K562 (cell line): Measurements from ENCODE around the gene MARCKS. TPM values are rescaled to one million over a fixed set of nuclear protein-coding genes. Genes with fewer than 3 reads are reported as not detected.

ENCODE experiments used
- ATAC-seq: fragments of 200-7000 bp; cut with Tn5 transposase; 3 replicates; pipeline ENCODE4 v1.9.1; 2020; ENCODE audit warnings: moderate library complexity
- BruUV-seq: library from RNA; stranded (reverse); fragments of 400-500 nt; replicated peaks from 2 replicates; lab custom pipeline; 2021; lab: Mats Ljungman, UMichigan
- CTCF ChIA-PET: fragments of 300-600 bp; formaldehyde crosslinking; extraction: SDS; loops from one replicate; lab custom pipeline; 2021; ENCODE audit warnings: low intra/inter-chr PET ratio; lab: Yijun Ruan, JAX
- POLR2A ChIA-PET: fragments of 300-600, 350-650 bp; sonication (Branson Sonifier 250); formaldehyde crosslinking; extraction: SDS; loops from one replicate; lab custom pipeline; 2021; ENCODE audit warnings: antibody characterized with exemption, inconsistent platforms; lab: Yijun Ruan, JAX
- DNase-seq, 4 experiments: peaks; one replicate each; pipeline versions ENCODE4 v3.0.0 to v3.0.0-alpha.2; 2011 to 2018; ENCODE audit warnings: low spot score in 3 of 4, mixed read lengths in 3 of 4; ENCODE audit errors: extremely low read depth in 1 of 4
- FAIRE-seq: peaks from 2 replicates; lab custom pipeline; 2011; peaks lifted over from hg19 to GRCh38; lab: Jason Lieb, UNC
- H2AFZ ChIP-seq: 2 replicates; pipeline ENCODE4 v1.6.0; 2011; ENCODE audit warnings: low read depth, low read length, control low read depth, inconsistent platforms
- H3K27ac ChIP-seq: fragments of 200-600 bp; 3 replicates; pipeline ENCODE4 v1.8.0; 2011; ENCODE audit warnings: low read depth, mild to moderate bottlenecking, control low read depth, inconsistent platforms, low read length, moderate library complexity, mixed read lengths; ENCODE audit errors: extremely low read depth
- H3K27me3 ChIP-seq, 2 experiments: fragments of 300-600 bp in 1 of 2; 2 replicates in 1 of 2; 3 replicates in 1 of 2; pipeline versions ENCODE4 v1.6.0 to v1.8.0; 2011; ENCODE audit warnings: inconsistent platforms in 2 of 2, low read length in 2 of 2, mild to moderate bottlenecking in 1 of 2, mixed read lengths in 1 of 2, moderate library complexity in 1 of 2; ENCODE audit not compliant: control insufficient read depth in 2 of 2, insufficient read depth in 2 of 2
- H3K36me3 ChIP-seq: fragments of 300-600 bp; 3 replicates; pipeline ENCODE4 v1.8.0; 2011; ENCODE audit warnings: mild to moderate bottlenecking, low read length, inconsistent platforms; ENCODE audit not compliant: control insufficient read depth, insufficient read depth
- H3K4me1 ChIP-seq, 2 experiments: fragments of 200-600 bp in 1 of 2; replicated peaks in 1 of 2; 2 replicates in 1 of 2; 3 replicates in 1 of 2; pipeline versions ENCODE4 v1.5.1 to v1.8.0; 2011; ENCODE audit warnings: inconsistent platforms in 2 of 2, low read length in 2 of 2, mild to moderate bottlenecking in 1 of 2, mixed read lengths in 1 of 2, moderate library complexity in 1 of 2; ENCODE audit not compliant: control insufficient read depth in 2 of 2, insufficient read depth in 2 of 2
- H3K4me2 ChIP-seq: 2 replicates; pipeline ENCODE4 v1.6.1; 2011; ENCODE audit warnings: low read length, control low read depth, inconsistent platforms, mixed read lengths; ENCODE audit not compliant: insufficient read depth
- H3K4me3 ChIP-seq: fragments of 200-600 bp; sonication (generic), shearing (Covaris generic); 2 replicates; pipeline ENCODE4 v1.5.1; 2016; ENCODE audit warnings: control low read depth, inconsistent platforms
- H3K79me2 ChIP-seq: fragments of 200-600 bp; 3 replicates; pipeline ENCODE4 v1.8.0; 2011; ENCODE audit warnings: low read length, inconsistent platforms; ENCODE audit not compliant: control insufficient read depth, insufficient read depth
- H3K9ac ChIP-seq, 2 experiments: 2 replicates each; pipeline versions ENCODE4 v1.6.0 to v1.6.1; 2011; ENCODE audit warnings: low read depth in 2 of 2, low read length in 2 of 2, control low read depth in 1 of 2, inconsistent platforms in 1 of 2, mild to moderate bottlenecking in 1 of 2, mixed read lengths in 1 of 2; ENCODE audit not compliant: insufficient read depth in 1 of 2
- H3K9me1 ChIP-seq: one replicate; pipeline ENCODE4 v1.6.0; 2011; ENCODE audit warnings: inconsistent platforms, mild to moderate bottlenecking, low read length, moderate library complexity; ENCODE audit not compliant: control insufficient read depth, insufficient read depth
- H3K9me3 ChIP-seq: replicated peaks from 2 replicates; pipeline ENCODE4 v1.5.1; 2011; ENCODE audit warnings: low read depth, low read length, inconsistent platforms; ENCODE audit not compliant: control insufficient read depth, insufficient read depth
- H4K20me1 ChIP-seq: replicated peaks from 2 replicates; pipeline ENCODE4 v1.6.1; 2011; ENCODE audit warnings: low read length, inconsistent platforms, mixed read lengths; ENCODE audit not compliant: control insufficient read depth, insufficient read depth
- ARID3B ChIP-seq: fragments of 250-450 bp; sonication (Bioruptor Pico); IDR thresholded peaks from 2 replicates; pipeline ENCODE4 v1.4.0; 2020; ENCODE audit warnings: borderline replicate concordance
- HMG20A ChIP-seq: fragments of 450-650 bp; formaldehyde crosslinking; conservative IDR thresholded peaks from 2 replicates; pipeline ENCODE4 v1.4.0; 2020; ENCODE audit warnings: mild to moderate bottlenecking, mixed read lengths
- HOMEZ ChIP-seq: fragments of 250-450 bp; sonication (Bioruptor Pico); IDR thresholded peaks from 2 replicates; pipeline ENCODE4 v1.4.0; 2020; ENCODE audit warnings: mild to moderate bottlenecking, moderate library complexity
- PHB2 ChIP-seq: fragments of 450-650 bp; IDR thresholded peaks from 2 replicates; pipeline ENCODE4 v1.6.1; 2017; ENCODE audit warnings: low read depth
- RAD51 ChIP-seq: fragments of 450-650 bp; IDR thresholded peaks from 2 replicates; pipeline ENCODE4 v1.7.1; 2016; ENCODE audit warnings: low read depth, mild to moderate bottlenecking, borderline replicate concordance
- TGIF2 ChIP-seq: sonication (generic); formaldehyde crosslinking; IDR thresholded peaks from 2 replicates; pipeline ENCODE4 v1.8.1; 2022; ENCODE audit warnings: mild to moderate bottlenecking, missing genetic modification reagents, moderate library complexity
- ZNF133 ChIP-seq: fragments of 250-450 bp; sonication (Bioruptor Pico); IDR thresholded peaks from 2 replicates; pipeline ENCODE4 v1.4.0; 2020; ENCODE audit warnings: mild to moderate bottlenecking
- ZNF277 ChIP-seq: fragments of 250-450 bp; sonication (Bioruptor Pico); IDR thresholded peaks from 2 replicates; pipeline ENCODE4 v1.8.0; 2022; ENCODE audit warnings: inconsistent platforms, mild to moderate bottlenecking, moderate library complexity, borderline replicate concordance
- ZNF785 ChIP-seq: fragments of 250-450 bp; sonication (Bioruptor Pico); IDR thresholded peaks from 2 replicates; pipeline ENCODE4 v1.4.0; 2020; ENCODE audit warnings: mild to moderate bottlenecking
- WGBS: fragments of 100-300 bp; shearing (Covaris generic); methylation state at CpG from one replicate; pipeline ENCODE4 v1.1.6; 2016; ENCODE audit warnings: low coverage, mixed read lengths; ENCODE audit not compliant: insufficient coverage; ENCODE audit errors: missing lambda C conversion rate; 5-methylcytosine and 5-hydroxymethylcytosine counted together
- in situ Hi-C: fragments of 300-500 bp; cut with MboI; formaldehyde crosslinking; loops from 4 replicates; pipeline ENCODE4 v1.15.0; 2018; ENCODE audit warnings: inconsistent platforms, mixed read lengths
- intact Hi-C: fragments of 100-400 bp; cut with micrococcal nuclease; formaldehyde crosslinking; loops from 2 replicates; pipeline ENCODE4 v1.14.2; 2022
- polyA plus RNA-seq, 8 experiments: library from polyadenylated mRNA; depleted of rRNA in 4 of 8; stranded (reverse) in 5 of 8; unstranded in 3 of 8; fragments of >200 nt; fragmentation: Nextera tagmentation in 2 of 8; fragmentation: Illumina TruSeq in 1 of 8; extraction: Ambion mirVana in 2 of 8; extraction: Trizol in 1 of 8; gene quantifications; 2 replicates each; pipeline versions ENCODE4 v1.2.1 to v1.2.3, GENCODE V29; 2011 to 2014; ENCODE audit warnings: inconsistent platforms in 1 of 8, missing spikeins in 1 of 8
- total RNA-seq, 7 experiments: library from RNA; depleted of rRNA in 6 of 7; stranded (reverse); fragments of >200 nt in 6 of 7; fragmentation: Illumina TruSeq in 2 of 7; extraction: Trizol in 2 of 7; gene quantifications; 2 replicates each; pipeline versions ENCODE4 v1.2.1 to v1.2.3, GENCODE V29; 2011 to 2021; ENCODE audit warnings: low replicate concordance in 1 of 7

MARCKS gene
- total and polyA plus RNA-seq, 9 of the 15 experiments (the other 6 are each of a cell fraction or from before 2014, with no cell fraction given), result 0.15 to 2.7 (median 1.0) TPM

- no peak for TF ChIP-seq HOMEZ (CRISPR knock-in tag)
These were observed 15.0 kb upstream of the MARCKS start (continued) for GRCh38 chr6:113842165-113842564.

- in situ Hi-C loops, result no loop called here
- no TSS peak for BruUV-seq
- H3K9ac ChIP-seq, result no peak overlapping the region
- H3K9me3 ChIP-seq, result no peaks in the 10 kb centered on the region
- intact Hi-C loops, result no loop called here
- no peak overlapping the region for H3K4me3 ChIP-seq
- no peak overlapping the region for H3K27ac ChIP-seq
- ATAC-seq (no peak), FAIRE-seq (no peak), DNase-seq (no peak)
- H3K27me3 ChIP-seq, result no peaks in the 10 kb centered on the region
- H2AFZ ChIP-seq, result no peak overlapping the region
- TF ChIP-seq HMG20A, result no peak
- TF ChIP-seq ZNF133 (CRISPR knock-in tag), result no peak
- TF ChIP-seq PHB2, result no peak
- TF ChIP-seq TGIF2 (CRISPR knock-in tag), result no peak
- no peak for TF ChIP-seq RAD51
- TF ChIP-seq ZNF785, result no peak
- TF ChIP-seq ARID3B, result no peak
- no peak for TF ChIP-seq ZNF277 (CRISPR knock-in tag)
- TF ChIP-seq, all 486 proteins: peak for 0
- 34% methylated on average over 6 of the region's 6 CpGs for WGBS
- Histone ChIP-seq H3K9me1 (no peaks in the 10 kb centered on the region), H3K79me2 (no peaks in the 10 kb centered on the region), H3K4me1 (no peaks in the 10 kb centered on the region), H3K4me2 (no peak overlapping the region), H4K20me1 (no peaks in the 10 kb centered on the region), H3K36me3 (no peaks in the 10 kb centered on the region)
- ChIA-PET CTCF (no interaction called here), POLR2A (interaction anchor here (1.1 kb wide), 1 partner anchor 77 kb away, joined by 3 read pairs; no protein-coding TSS in a partner anchor)
These were observed 13.6 kb upstream of the MARCKS start for GRCh38 chr6:113843500-113844073.
